Stimulated activated CD8-positive, alpha-beta memory T cell treated with anti-CD3 and anti-CD28 coated beads, Interleukin-12 subunit alpha, Interleukin-12 subunit beta, amount 100 ng/mL, for 1 hour (primary cell): ENCODE data around the gene SIT1.

Source experiments
- DNase-seq: peaks from one replicate; pipeline ENCODE4 v3.0.0-alpha.2; 2020; ENCODE audit warnings: low read depth

The SIT1 gene

GRCh38 chr9:35606138-35606504 is 44.6 kb downstream of the SIT1 start:
- DNase-seq: no peak

GRCh38 chr9:35605351-35606137 is 45.2 kb downstream of the SIT1 start:
- no peak for DNase-seq

GRCh38 chr9:35604578-35605350 is 46.0 kb downstream of the SIT1 start, which contains the start of gene TESK1:
Gene TESK1, plus strand, starts transcription at chr9:35605262. Its CDS starts 358 bp downstream, at chr9:35605620.
- DNase-seq: peak; percentile 66

- peak; percentile 99 for DNase-seq
These were observed 46.6 kb downstream of the SIT1 start for GRCh38 chr9:35603986-35604577.

GRCh38 chr9:35603506-35603985 is 47.2 kb downstream of the SIT1 start:
- no peak for DNase-seq

GRCh38 chr9:35599763-35600604 is 50.7 kb downstream of the SIT1 start:
- no peak for DNase-seq
